Activated CD4-positive, alpha-beta T cell treated with anti-CD3 and anti-CD28 coated beads, Interleukin-2, amount 10 ng/mL, durations not matched to agents 7 days and 5 days (primary cell): ENCODE measurements around the gene PIGW. TPM values are rescaled to one million over a fixed set of nuclear protein-coding genes. Genes with fewer than 3 reads are reported as not detected.
"Not testable (repeated sequence)": the region's sequence is repeated elsewhere in the genome, so short reads cannot be mapped to it uniquely, and the experiment has no call there.

Source experiments
- CTCF ChIA-PET: fragments of 350-600 bp; sonication (Branson Sonifier 250); formaldehyde crosslinking; loops from one replicate; lab custom pipeline; 2021; ENCODE audit warnings: antibody characterized with exemption; lab: Charles Lee
- POLR2A ChIA-PET: fragments of 350-600 bp; sonication (Branson Sonifier 250); formaldehyde crosslinking; loops from one replicate; lab custom pipeline; 2021; ENCODE audit warnings: antibody characterized with exemption; lab: Charles Lee
- DNase-seq: peaks from one replicate; pipeline ENCODE4 v3.0.0-alpha.2; 2020
- H3K27ac Mint-ChIP-seq: one replicate; pipeline ENCODE4 v1.8.0; 2021; ENCODE audit warnings: mild to moderate bottlenecking, moderate library complexity, mixed read lengths
- H3K27me3 Mint-ChIP-seq: one replicate; pipeline ENCODE4 v1.8.0; 2021; ENCODE audit warnings: mixed read lengths
- H3K36me3 Mint-ChIP-seq: one replicate; pipeline ENCODE4 v1.8.0; 2021; ENCODE audit warnings: low read depth, mixed read lengths
- H3K4me1 Mint-ChIP-seq: one replicate; pipeline ENCODE4 v1.8.0; 2021; ENCODE audit warnings: mixed read lengths
- H3K4me3 Mint-ChIP-seq: one replicate; pipeline ENCODE4 v1.8.0; 2021; ENCODE audit warnings: mild to moderate bottlenecking, moderate library complexity, mixed read lengths
- H3K9me3 Mint-ChIP-seq: one replicate; pipeline ENCODE4 v1.8.0; 2021; ENCODE audit warnings: mixed read lengths
- total RNA-seq, 2 experiments: library from RNA; stranded (reverse); gene quantifications; one replicate each; pipeline ENCODE4 v1.2.3, GENCODE V29; 2021

PIGW gene
- total RNA-seq, 2 experiments from 2014 or later = 12.8 to 15.2 TPM

- H3K9me3 Mint-ChIP-seq = no peaks in the 10 kb centered on the region
- H3K36me3 Mint-ChIP-seq = peaks cover 27% of the 10 kb centered on the region
- no peaks in the 10 kb centered on the region for H3K4me1 Mint-ChIP-seq
- DNase-seq = no peak
- H3K27me3 Mint-ChIP-seq = no peaks in the 10 kb centered on the region
- no peak overlapping the region for H3K27ac Mint-ChIP-seq
- no peak overlapping the region for H3K4me3 Mint-ChIP-seq
- CTCF ChIA-PET = interaction anchor here (1.1 to 1.4 kb wide), 2 partner anchors 18 to 19 kb away, joined by 4 read pairs; no protein-coding TSS in a partner anchor
- POLR2A ChIA-PET = no interaction called here
Observed at GRCh38 chr17:36500745-36501225, 34.0 kb upstream of the PIGW start.

GRCh38 chr17:36501351-36501750, 33.4 kb upstream of the PIGW start:
- Mint-ChIP-seq H3K4me3 (no peak overlapping the region), H3K36me3 (peaks cover 23% of the 10 kb centered on the region), H3K27ac (no peak overlapping the region), H3K4me1 (no peaks in the 10 kb centered on the region), H3K9me3 (no peaks in the 10 kb centered on the region), H3K27me3 (no peaks in the 10 kb centered on the region)
- ChIA-PET CTCF (interaction anchor here (1.4 kb wide), 1 partner anchor 18 kb away, joined by 4 read pairs; no protein-coding TSS in a partner anchor), POLR2A (no interaction called here)
- DNase-seq = no peak

DNA sequence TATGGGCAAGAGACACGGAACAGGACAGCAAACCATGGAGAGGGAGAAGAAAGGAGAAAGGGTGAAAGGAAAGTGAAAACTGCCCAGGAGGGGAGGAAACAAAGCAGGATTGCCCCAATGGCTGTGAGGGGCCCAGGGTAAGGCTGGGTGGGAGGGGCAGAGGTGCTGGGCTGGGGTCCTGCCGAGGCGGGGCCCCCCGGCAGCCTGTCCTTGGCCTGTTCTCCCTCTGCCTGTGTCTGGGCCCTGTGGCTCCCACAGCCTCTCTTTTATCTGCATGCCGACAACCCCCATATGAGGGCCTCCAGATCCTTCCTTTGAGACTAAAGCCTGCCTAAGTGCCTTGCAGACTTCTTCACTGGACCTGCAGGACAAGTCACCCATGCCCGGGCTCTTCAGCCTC, 32.8 kb upstream of the PIGW start:
- CTCF ChIA-PET = no interaction called here
- H3K36me3 Mint-ChIP-seq = peaks cover 24% of the 10 kb centered on the region
- DNase-seq = no peak

GRCh38 chr17:36503456-36504155, 31.2 kb upstream of the PIGW start:
- Mint-ChIP-seq H3K9me3 (no peaks in the 10 kb centered on the region), H3K27ac (no peak overlapping the region), H3K27me3 (no peaks in the 10 kb centered on the region), H3K4me3 (no peak overlapping the region), H3K4me1 (no peaks in the 10 kb centered on the region), H3K36me3 (peaks cover 20% of the 10 kb centered on the region)
- ChIA-PET CTCF (interaction anchor here (0.5 to 0.9 kb wide), 2 partner anchors 31 to 840 kb away, joined by 3 read pairs; partner anchors contain the start of genes MYO19 and PIGW), POLR2A (no interaction called here)
- no peak for DNase-seq

More for the DNA sequence above, 32.8 kb upstream of the PIGW start:
- no peaks in the 10 kb centered on the region for H3K4me1 Mint-ChIP-seq
- no peaks in the 10 kb centered on the region for H3K9me3 Mint-ChIP-seq
- H3K27me3 Mint-ChIP-seq = no peaks in the 10 kb centered on the region
- H3K4me3 Mint-ChIP-seq = no peak overlapping the region
- no peak overlapping the region for H3K27ac Mint-ChIP-seq
- POLR2A ChIA-PET = no interaction called here

GRCh38 chr17:36504156-36504545, 30.6 kb upstream of the PIGW start:
- H3K4me1 Mint-ChIP-seq = no peaks in the 10 kb centered on the region
- H3K27me3 Mint-ChIP-seq = no peaks in the 10 kb centered on the region
- ChIA-PET CTCF (interaction anchor here (0.5 to 0.9 kb wide), 3 partner anchors 31 to 840 kb away, joined by 3 read pairs; partner anchors contain the start of genes MYO19 and PIGW), POLR2A (no interaction called here)
- peaks cover 17% of the 10 kb centered on the region for H3K36me3 Mint-ChIP-seq
- no peak for DNase-seq
- no peaks in the 10 kb centered on the region for H3K9me3 Mint-ChIP-seq
- no peak overlapping the region for H3K27ac Mint-ChIP-seq
- no peak overlapping the region for H3K4me3 Mint-ChIP-seq

DNA sequence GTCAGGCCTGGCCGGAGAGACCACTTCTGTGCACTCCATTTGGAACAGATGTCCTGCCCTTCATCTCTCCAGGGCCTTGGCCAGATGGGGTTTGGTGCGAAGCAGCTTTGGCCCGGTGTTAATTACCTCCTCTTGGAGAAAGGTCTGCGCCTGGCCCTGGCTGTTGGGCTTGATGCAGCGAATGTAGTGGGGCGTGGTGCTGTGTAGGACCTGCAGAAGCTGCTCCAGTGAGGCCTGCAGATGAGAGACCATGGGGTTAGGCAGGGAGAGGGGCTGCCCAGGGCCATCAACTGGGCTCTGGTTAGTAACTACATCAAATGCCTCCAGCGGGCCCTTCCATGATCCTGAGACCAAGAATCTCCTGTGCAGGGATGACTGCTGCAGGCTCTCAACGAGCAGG, 29.6 kb upstream of the PIGW start:
- DNase-seq = no peak

DNA sequence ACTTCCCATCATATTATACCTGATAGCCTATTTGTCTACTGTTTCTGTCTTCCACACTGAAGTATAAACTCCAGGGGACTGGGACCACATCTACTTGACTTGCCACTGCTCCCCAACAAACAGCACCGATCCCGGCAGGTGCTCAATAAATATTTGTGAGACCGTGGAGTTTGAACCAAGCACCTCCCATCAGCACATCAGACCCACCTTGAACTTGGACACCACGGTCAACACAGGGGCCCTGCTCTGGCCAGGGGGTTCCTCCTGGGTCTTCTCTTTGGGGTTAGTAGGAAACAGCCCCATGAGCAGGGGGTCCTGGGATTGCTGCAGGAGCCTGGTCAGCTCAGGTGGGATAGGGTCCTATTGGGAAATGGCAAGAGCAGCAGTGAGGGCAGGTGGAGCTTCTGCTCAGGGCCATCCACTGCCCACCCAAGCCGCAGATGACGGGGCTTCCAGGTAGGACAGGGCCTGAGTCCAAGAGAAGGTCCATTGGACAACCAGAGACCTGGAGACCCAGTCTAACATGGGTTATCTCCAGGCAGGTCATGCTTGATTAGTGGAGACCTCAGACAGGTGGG, 28.4 kb upstream of the PIGW start:
- no peak overlapping the region for H3K27ac Mint-ChIP-seq
- POLR2A ChIA-PET = interaction anchor here (0.7 kb wide), 1 partner anchor 12 kb away, joined by 3 read pairs; no protein-coding TSS in a partner anchor
- CTCF ChIA-PET = interaction anchor here (1.4 kb wide), 1 partner anchor 12 kb away, joined by 3 read pairs; no protein-coding TSS in a partner anchor

More for the DNA sequence above, 29.6 kb upstream of the PIGW start:
- H3K4me1 Mint-ChIP-seq = no peaks in the 10 kb centered on the region
- no peaks in the 10 kb centered on the region for H3K27me3 Mint-ChIP-seq
- H3K4me3 Mint-ChIP-seq = no peak overlapping the region
- POLR2A ChIA-PET = no interaction called here
- CTCF ChIA-PET = interaction anchor here (1.4 kb wide), 1 partner anchor 11 kb away, joined by 3 read pairs; no protein-coding TSS in a partner anchor
- no peak overlapping the region for H3K27ac Mint-ChIP-seq
- peaks cover 16% of the 10 kb centered on the region for H3K36me3 Mint-ChIP-seq
- no peaks in the 10 kb centered on the region for H3K9me3 Mint-ChIP-seq

DNA sequence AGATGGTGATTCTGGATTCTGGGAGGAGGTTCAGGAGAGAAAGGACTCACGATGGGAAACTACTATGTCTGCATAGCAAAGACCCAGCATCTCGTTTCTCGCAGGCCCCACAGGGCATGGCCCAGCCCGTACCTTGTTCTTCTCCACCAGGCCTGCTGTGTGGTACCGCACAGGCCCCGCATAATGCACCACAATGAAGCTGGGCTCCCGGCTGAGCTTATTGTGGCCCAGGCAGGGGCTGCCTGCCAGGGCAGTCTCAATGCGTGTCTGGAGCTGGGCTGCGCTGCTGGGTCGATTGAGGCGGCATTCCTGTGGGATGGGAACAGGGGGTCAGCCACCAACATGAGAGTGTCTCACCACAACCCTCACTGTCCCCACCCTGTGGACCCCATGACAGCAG, 28.0 kb upstream of the PIGW start:
- ChIA-PET POLR2A (no interaction called here), CTCF (no interaction called here)
- Mint-ChIP-seq H3K27me3 (no peaks in the 10 kb centered on the region), H3K27ac (no peak overlapping the region), H3K36me3 (peaks cover 24% of the 10 kb centered on the region), H3K9me3 (no peaks in the 10 kb centered on the region), H3K4me3 (no peak overlapping the region), H3K4me1 (no peaks in the 10 kb centered on the region)
- no peak for DNase-seq

More for the DNA sequence above, 28.4 kb upstream of the PIGW start:
- Mint-ChIP-seq H3K4me1 (no peaks in the 10 kb centered on the region), H3K4me3 (no peak overlapping the region), H3K36me3 (peaks cover 23% of the 10 kb centered on the region), H3K27me3 (no peaks in the 10 kb centered on the region), H3K9me3 (no peaks in the 10 kb centered on the region)
- no peak for DNase-seq

GRCh38 chr17:36507266-36507665, 27.5 kb upstream of the PIGW start:
- CTCF ChIA-PET = interaction anchor here (1.1 kb wide), 1 partner anchor 24 kb away, joined by 5 read pairs; no protein-coding TSS in a partner anchor
- DNase-seq = no peak
- no peaks in the 10 kb centered on the region for H3K9me3 Mint-ChIP-seq
- H3K4me3 Mint-ChIP-seq = no peak overlapping the region
- POLR2A ChIA-PET = no interaction called here
- H3K27ac Mint-ChIP-seq = no peak overlapping the region
- no peaks in the 10 kb centered on the region for H3K4me1 Mint-ChIP-seq
- H3K27me3 Mint-ChIP-seq = no peaks in the 10 kb centered on the region
- peaks cover 24% of the 10 kb centered on the region for H3K36me3 Mint-ChIP-seq

- H3K9me3 Mint-ChIP-seq, H3K27ac Mint-ChIP-seq, H3K27me3 Mint-ChIP-seq, H3K4me1 Mint-ChIP-seq, POLR2A ChIA-PET, H3K4me3 Mint-ChIP-seq, DNase-seq: not testable (repeated sequence)
- peaks cover 21% of the 10 kb centered on the region for H3K36me3 Mint-ChIP-seq
- CTCF ChIA-PET = interaction anchor here (1.1 kb wide), 1 partner anchor 23 kb away, joined by 5 read pairs; no protein-coding TSS in a partner anchor
Observed at GRCh38 chr17:36508439-36508838, 26.3 kb upstream of the PIGW start.

DNA sequence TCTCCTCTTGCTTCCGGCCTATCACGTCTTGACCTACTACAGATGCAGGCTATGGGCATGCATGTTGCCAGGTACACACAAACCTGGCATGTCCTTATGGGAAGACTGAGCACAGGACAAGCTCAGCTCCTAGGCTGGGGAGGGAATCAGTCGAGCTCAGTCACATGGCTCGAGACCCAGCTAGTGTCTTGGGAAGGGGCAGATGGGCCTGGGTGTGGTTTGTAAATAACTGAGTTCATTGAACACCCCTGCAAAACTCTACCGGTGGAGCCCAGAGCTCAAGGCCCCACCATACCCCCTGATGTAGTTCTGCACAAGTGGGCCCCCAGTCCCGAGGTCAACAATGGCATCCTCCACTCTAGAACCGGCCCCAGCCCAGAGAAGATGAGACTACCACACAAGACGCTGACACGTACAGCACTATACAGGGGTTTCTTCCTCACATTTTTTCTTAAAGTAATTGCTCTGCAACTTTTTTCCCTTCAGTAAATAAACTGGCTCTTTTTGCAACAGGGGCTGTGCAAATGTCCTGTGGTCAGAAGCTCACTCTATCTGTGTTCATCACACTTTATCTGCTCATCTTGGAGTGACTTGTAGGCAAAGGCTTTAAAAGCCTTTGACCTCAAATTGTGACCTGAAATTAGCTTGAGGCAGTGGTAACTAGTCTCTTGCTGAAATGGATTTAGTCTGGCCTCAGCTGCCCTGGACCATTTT, 25.4 kb upstream of the PIGW start:
- Mint-ChIP-seq H3K4me3 (no peak overlapping the region), H3K9me3 (no peaks in the 10 kb centered on the region), H3K27me3 (no peaks in the 10 kb centered on the region), H3K4me1 (no peaks in the 10 kb centered on the region), H3K36me3 (peaks cover 19% of the 10 kb centered on the region), H3K27ac (peak overlapping the region; percentile 2)
- no peak for DNase-seq
- POLR2A ChIA-PET = no interaction called here
- CTCF ChIA-PET = interaction anchor here (0.6 to 1.3 kb wide), 4 partner anchors 10 to 108 kb away, joined by 3 to 6 read pairs (median 3); no protein-coding TSS in a partner anchor

GRCh38 chr17:36510636-36511035, 24.2 kb upstream of the PIGW start:
- Mint-ChIP-seq H3K36me3 (peaks cover 25% of the 10 kb centered on the region), H3K27ac (no peak overlapping the region), H3K9me3 (no peaks in the 10 kb centered on the region), H3K4me1 (no peaks in the 10 kb centered on the region), H3K4me3 (no peak overlapping the region), H3K27me3 (no peaks in the 10 kb centered on the region)
- CTCF ChIA-PET = no interaction called here
- POLR2A ChIA-PET = no interaction called here
- DNase-seq = no peak
